Measurements from ENCODE around the gene IRF3.

DNA sequence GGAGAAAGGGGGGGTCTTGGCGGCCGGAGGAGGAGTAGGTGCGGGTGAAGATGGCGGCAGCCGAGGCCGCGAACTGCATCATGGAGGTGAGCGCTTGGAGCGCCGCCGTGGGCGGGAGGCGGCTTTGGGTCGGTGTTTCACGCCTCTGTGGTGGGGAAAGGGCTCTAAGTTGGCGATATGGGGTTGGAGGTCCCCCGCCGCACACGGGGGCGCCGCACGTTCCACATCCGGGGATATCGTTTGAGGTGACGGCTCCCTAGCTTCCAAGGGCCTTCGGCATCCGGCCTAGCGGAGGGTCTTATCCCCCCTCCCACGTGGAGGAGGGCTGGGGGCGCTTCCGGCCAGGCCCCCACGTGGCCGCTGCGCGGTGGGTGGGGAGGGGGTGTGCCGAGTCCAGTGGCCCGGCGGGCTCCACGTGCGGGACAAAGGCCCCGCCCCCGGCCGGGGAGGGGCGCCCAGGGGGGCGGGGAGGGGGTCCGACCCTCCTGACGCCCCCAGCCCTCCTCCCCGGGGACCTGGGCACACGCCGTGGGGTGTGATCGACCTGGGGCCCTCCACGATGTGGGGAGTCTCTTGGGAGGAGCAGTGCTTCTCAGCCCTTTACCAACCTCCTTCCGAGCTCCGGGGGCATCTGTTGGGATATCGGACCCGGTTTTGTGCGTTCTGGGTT, 11.7 kb upstream of the IRF3 start, which contains the start of gene PRMT1:
- TF ChIP-seq TAF1 (IDR thresholded peaks at IDR 0.05; ENCODE audit: low read depth) (peak; percentile 92), YY1 (IDR thresholded peaks at IDR 0.05; ENCODE audit: low read depth) (peak; percentile 93), CEBPB (IDR thresholded peaks at IDR 0.05) (no peak), EGR1 (IDR thresholded peaks at IDR 0.05) (peak; percentile 43; the same call in 1 of the 2 replicates), RAD21 (IDR thresholded peaks at IDR 0.05; ENCODE audit: low read depth) (no peak), TEAD4 (IDR thresholded peaks at IDR 0.05) (no peak), USF1 (IDR thresholded peaks at IDR 0.05) (peak; percentile 88)
